H1 (cell line): Measurements from ENCODE around the gene FMO4. TPM values are rescaled to one million over a fixed set of nuclear protein-coding genes. Genes with fewer than 3 reads are reported as not detected.

Experiments
- NANOG ChIP-seq: IDR thresholded peaks from 2 replicates; pipeline ENCODE4 v1.6.1; 2011; ENCODE audit warnings: low read length, low read depth, mild to moderate bottlenecking, inconsistent platforms; ENCODE audit not compliant: insufficient read depth, poor library complexity, severe bottlenecking
- RFX5 ChIP-seq: IDR thresholded peaks from 2 replicates; pipeline ENCODE4 v1.6.1; 2011; ENCODE audit warnings: low read depth, low read length, improper control_type of control experiment, borderline replicate concordance
- TAF1 ChIP-seq: IDR thresholded peaks from 2 replicates; pipeline ENCODE4 v1.6.1; 2011; ENCODE audit warnings: mild to moderate bottlenecking, low read depth, low read length
- YY1 ChIP-seq: IDR thresholded peaks from 2 replicates; pipeline ENCODE4 v1.6.1; 2011; ENCODE audit warnings: low read depth, mild to moderate bottlenecking, low read length
- polyA plus RNA-seq, 7 experiments: library from polyadenylated mRNA; depleted of rRNA in 3 of 7; stranded (reverse) in 5 of 7; unstranded in 2 of 7; fragments of >200 nt in 5 of 7; fragments of 200-250 nt in 2 of 7; gene quantifications; 1 replicate in 5 of 7; 2 replicates in 1 of 7; 4 replicates in 1 of 7; pipeline versions ENCODE4 v1.2.1 to v1.2.3, GENCODE V29; 2011 to 2013; ENCODE audit warnings: missing spikeins in 2 of 7, mixed read lengths in 2 of 7
- total RNA-seq: library from RNA; stranded (reverse); fragmentation: NEBNext Ultra II Directional; extraction: Animal tissue kit (Norgen Biotek cat#: 25700); gene quantifications from 2 replicates; pipeline ENCODE4 v1.2.1, GENCODE V29; 2021

FMO4 gene
- total and polyA plus RNA-seq, 2 of the 8 experiments (the other 6 are each of a cell fraction or from before 2014, with no cell fraction given): 1.5 to 2.3 TPM

GRCh38 chr1:171346881-171347280 is 32.9 kb downstream of the FMO4 start (continued):
- TF ChIP-seq TAF1 (no peak), YY1 (no peak), RFX5 (no peak), NANOG (no peak)
